ENCODE data around the gene SLC2A3. TPM values are rescaled to one million over a fixed set of nuclear protein-coding genes. Genes with fewer than 3 reads are reported as not detected.
A peak's percentile ranks its signal among the peaks of the same experiment; 100 is the strongest.

The SLC2A3 gene
- polyA plus RNA-seq, 1 donor from 2014 or later = 27.2 TPM

DNA sequence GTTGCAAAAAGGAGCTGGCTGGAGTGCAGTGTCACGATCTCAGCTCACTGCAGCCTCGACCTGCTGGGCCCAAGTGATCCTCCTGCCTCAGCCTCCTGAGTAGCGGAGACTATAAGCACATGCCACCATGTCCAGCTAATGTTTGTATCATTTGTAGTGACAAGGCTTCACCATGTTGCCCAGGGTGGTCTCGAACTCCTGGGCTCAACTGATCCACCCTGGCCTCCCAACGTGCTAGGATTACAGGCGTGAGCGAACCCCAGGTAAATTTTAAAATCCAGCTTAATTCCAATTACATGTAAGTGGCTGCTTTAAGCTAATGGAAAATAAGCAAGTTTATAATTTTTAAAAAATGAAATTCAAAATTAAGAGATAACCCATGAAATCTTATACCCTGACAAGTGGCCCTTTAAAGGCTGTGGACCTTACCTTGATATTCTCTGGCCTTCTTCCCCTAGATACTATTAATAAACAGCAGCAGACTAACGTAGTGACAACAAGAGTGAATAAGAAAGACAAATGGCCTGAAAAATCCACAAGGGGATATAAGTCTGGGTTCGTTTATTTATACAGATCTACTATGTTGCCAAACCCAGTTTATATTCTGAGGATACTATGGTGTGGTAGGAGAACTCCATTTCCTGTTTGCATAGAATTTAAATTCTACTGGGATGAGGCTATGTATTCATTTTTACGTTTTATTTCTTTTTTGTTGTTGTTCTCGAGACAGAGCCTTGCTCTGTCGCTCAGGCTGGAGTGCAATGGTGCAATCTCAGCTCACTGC, 25.6 kb upstream of the SLC2A3 start:
- Histone ChIP-seq H2AFZ (ENCODE audit: low read depth, low read length) (no peak overlapping the region), H3K79me2 (replicated peaks; ENCODE audit: insufficient read depth, low read length) (no peaks in the 10 kb centered on the region), H3K9me2 (ENCODE audit: insufficient read depth, low read length) (no peaks in the 10 kb centered on the region), H4K20me1 (ENCODE audit: insufficient read depth) (no peaks in the 10 kb centered on the region), H3K4me2 (ENCODE audit: low read length) (peak overlapping the region; percentile 84), H3K9me3 (ENCODE audit: low read length) (no peaks in the 10 kb centered on the region), H3K27me3 (ENCODE audit: insufficient read depth, low read depth, low read length) (no peaks in the 10 kb centered on the region), H3F3A (ENCODE audit: insufficient read depth, low read length, poor library complexity, severe bottlenecking) (no peaks in the 10 kb centered on the region), H3K27ac (ENCODE audit: low read length) (peak overlapping the region; percentile 99), H3K4me3 (ENCODE audit: low read length) (peak overlapping the region; percentile 77), H3K36me3 (ENCODE audit: insufficient read depth, low read length) (no peaks in the 10 kb centered on the region), H3K9ac (ENCODE audit: low read length) (peak overlapping the region; percentile 93)
- no peak for TF ChIP-seq EZH2 (IDR thresholded peaks at IDR 0.05; ENCODE audit: borderline replicate concordance, insufficient read depth, low read length, poor library complexity, severe bottlenecking)
- TF ChIP-seq, protein P1, sequence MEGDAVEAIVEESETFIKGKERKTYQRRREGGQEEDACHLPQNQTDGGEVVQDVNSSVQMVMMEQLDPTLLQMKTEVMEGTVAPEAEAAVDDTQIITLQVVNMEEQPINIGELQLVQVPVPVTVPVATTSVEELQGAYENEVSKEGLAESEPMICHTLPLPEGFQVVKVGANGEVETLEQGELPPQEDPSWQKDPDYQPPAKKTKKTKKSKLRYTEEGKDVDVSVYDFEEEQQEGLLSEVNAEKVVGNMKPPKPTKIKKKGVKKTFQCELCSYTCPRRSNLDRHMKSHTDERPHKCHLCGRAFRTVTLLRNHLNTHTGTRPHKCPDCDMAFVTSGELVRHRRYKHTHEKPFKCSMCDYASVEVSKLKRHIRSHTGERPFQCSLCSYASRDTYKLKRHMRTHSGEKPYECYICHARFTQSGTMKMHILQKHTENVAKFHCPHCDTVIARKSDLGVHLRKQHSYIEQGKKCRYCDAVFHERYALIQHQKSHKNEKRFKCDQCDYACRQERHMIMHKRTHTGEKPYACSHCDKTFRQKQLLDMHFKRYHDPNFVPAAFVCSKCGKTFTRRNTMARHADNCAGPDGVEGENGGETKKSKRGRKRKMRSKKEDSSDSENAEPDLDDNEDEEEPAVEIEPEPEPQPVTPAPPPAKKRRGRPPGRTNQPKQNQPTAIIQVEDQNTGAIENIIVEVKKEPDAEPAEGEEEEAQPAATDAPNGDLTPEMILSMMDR (IDR thresholded peaks at IDR 0.05; ENCODE audit: poor library complexity, severe bottlenecking) = no peak
- no peak for TF ChIP-seq MXI1 (conservative IDR thresholded peaks at IDR 0.05; ENCODE audit: poor library complexity, severe bottlenecking)
- no peak for TF ChIP-seq TAF1 (IDR thresholded peaks at IDR 0.05; ENCODE audit: low read depth)
- no peak for TF ChIP-seq RAD21 (conservative IDR thresholded peaks at IDR 0.05)
- TF ChIP-seq EP300 (conservative IDR thresholded peaks at IDR 0.05; ENCODE audit: poor library complexity, severe bottlenecking) = no peak
- TF ChIP-seq, protein P2, sequence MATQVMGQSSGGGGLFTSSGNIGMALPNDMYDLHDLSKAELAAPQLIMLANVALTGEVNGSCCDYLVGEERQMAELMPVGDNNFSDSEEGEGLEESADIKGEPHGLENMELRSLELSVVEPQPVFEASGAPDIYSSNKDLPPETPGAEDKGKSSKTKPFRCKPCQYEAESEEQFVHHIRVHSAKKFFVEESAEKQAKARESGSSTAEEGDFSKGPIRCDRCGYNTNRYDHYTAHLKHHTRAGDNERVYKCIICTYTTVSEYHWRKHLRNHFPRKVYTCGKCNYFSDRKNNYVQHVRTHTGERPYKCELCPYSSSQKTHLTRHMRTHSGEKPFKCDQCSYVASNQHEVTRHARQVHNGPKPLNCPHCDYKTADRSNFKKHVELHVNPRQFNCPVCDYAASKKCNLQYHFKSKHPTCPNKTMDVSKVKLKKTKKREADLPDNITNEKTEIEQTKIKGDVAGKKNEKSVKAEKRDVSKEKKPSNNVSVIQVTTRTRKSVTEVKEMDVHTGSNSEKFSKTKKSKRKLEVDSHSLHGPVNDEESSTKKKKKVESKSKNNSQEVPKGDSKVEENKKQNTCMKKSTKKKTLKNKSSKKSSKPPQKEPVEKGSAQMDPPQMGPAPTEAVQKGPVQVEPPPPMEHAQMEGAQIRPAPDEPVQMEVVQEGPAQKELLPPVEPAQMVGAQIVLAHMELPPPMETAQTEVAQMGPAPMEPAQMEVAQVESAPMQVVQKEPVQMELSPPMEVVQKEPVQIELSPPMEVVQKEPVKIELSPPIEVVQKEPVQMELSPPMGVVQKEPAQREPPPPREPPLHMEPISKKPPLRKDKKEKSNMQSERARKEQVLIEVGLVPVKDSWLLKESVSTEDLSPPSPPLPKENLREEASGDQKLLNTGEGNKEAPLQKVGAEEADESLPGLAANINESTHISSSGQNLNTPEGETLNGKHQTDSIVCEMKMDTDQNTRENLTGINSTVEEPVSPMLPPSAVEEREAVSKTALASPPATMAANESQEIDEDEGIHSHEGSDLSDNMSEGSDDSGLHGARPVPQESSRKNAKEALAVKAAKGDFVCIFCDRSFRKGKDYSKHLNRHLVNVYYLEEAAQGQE (IDR thresholded peaks at IDR 0.05; ENCODE audit: borderline replicate concordance) = no peak
- no peak for TF ChIP-seq POLR2AphosphoS5 (IDR thresholded peaks at IDR 0.05)
- TF ChIP-seq SMC3 (conservative IDR thresholded peaks at IDR 0.05; ENCODE audit: poor library complexity) = no peak

DNA sequence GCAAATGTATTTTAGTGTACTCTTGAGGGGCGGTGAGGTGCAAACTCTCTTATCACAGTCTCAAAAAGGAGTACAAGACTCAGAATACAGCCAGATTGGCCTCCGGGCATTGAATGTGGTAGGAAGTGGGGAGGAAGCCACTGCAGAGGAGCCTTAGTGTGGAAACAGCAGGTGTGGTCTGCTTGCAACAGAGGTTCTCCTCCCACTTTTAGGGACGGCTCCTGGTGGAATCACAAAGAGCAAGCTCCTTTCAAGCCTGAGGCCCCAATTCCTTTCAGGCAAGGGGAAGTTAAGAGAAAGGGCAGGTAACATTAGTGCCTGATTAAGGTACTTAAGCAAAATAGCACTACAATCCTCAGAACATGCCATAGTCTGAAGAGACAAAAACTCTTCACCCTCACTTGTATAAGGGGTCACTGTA, 23.7 kb upstream of the SLC2A3 start:
- Histone ChIP-seq H3K79me2 (replicated peaks; ENCODE audit: insufficient read depth, low read length) (no peaks in the 10 kb centered on the region), H2AFZ (ENCODE audit: low read depth, low read length) (no peak overlapping the region), H3K27me3 (ENCODE audit: insufficient read depth, low read depth, low read length) (no peaks in the 10 kb centered on the region), H3K4me2 (ENCODE audit: low read length) (no peak overlapping the region), H3K36me3 (ENCODE audit: insufficient read depth, low read length) (no peaks in the 10 kb centered on the region), H3K9ac (ENCODE audit: low read length) (no peak overlapping the region), H3K9me3 (ENCODE audit: low read length) (no peaks in the 10 kb centered on the region), H4K20me1 (ENCODE audit: insufficient read depth) (no peaks in the 10 kb centered on the region), H3F3A (ENCODE audit: insufficient read depth, low read length, poor library complexity, severe bottlenecking) (no peaks in the 10 kb centered on the region), H3K27ac (ENCODE audit: low read length) (no peak overlapping the region), H3K4me3 (ENCODE audit: low read length) (no peak overlapping the region), H3K9me2 (ENCODE audit: insufficient read depth, low read length) (no peaks in the 10 kb centered on the region)
- no peak for TF ChIP-seq POLR2AphosphoS5 (IDR thresholded peaks at IDR 0.05)
- TF ChIP-seq, protein P1 (IDR thresholded peaks at IDR 0.05; ENCODE audit: poor library complexity, severe bottlenecking) = no peak
- no peak for TF ChIP-seq SMC3 (conservative IDR thresholded peaks at IDR 0.05; ENCODE audit: poor library complexity)
- no peak for TF ChIP-seq MXI1 (conservative IDR thresholded peaks at IDR 0.05; ENCODE audit: poor library complexity, severe bottlenecking)
- TF ChIP-seq EZH2 (IDR thresholded peaks at IDR 0.05; ENCODE audit: borderline replicate concordance, insufficient read depth, low read length, poor library complexity, severe bottlenecking) = no peak
- no peak for TF ChIP-seq EP300 (conservative IDR thresholded peaks at IDR 0.05; ENCODE audit: poor library complexity, severe bottlenecking)
- TF ChIP-seq, protein P2 (IDR thresholded peaks at IDR 0.05; ENCODE audit: borderline replicate concordance) = no peak
- no peak for TF ChIP-seq TAF1 (IDR thresholded peaks at IDR 0.05; ENCODE audit: low read depth)
- TF ChIP-seq RAD21 (conservative IDR thresholded peaks at IDR 0.05) = no peak

All from neural cell (in vitro differentiated cells).